ENCODE results near the gene DBX1. TPM values are rescaled to one million over a fixed set of nuclear protein-coding genes. Genes with fewer than 3 reads are reported as not detected.

DBX1 gene
- total and polyA plus RNA-seq, 2 of the 13 experiments (the other 11 are each of a cell fraction or from before 2014, with no cell fraction given), result not detected

DNA sequence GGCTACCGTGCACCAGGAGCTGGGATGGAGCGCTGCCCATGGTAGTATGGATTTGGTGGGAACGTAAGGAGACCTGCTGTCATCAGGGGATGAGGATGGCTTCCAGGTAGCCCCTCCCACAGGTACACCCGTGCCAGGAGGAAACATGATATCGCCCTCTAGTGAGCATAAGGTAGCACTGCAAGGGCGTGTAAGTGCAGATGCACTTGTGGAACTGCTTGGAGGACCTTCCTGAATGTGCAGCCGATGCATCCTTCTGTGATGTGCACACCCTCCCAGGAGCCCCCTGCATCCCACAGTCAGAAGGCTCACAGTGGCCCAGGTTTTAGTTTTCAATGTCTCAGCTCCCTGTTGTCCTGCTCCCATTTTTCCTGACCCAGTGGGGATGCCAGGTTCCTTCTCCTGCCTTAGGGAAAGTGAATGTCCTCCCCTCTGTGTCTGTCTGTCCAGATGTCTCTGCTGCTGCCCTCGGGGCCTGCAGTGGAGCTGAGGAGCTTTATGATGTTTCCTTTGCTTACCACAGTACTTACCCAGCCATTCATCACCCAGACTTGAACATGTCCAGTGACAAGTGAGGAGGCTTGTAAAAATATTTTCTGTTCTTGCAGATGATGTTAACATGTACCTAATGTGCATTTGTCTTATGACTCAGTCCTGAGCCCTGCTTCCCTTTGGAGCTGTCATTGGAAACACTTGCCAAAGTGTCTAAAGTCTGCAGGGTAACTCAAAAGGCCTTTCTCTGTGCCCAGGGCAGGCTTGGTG, 49.2 kb downstream of the DBX1 start:
- Histone ChIP-seq H3K79me2 (ENCODE audit: insufficient read depth, low read length) (no peaks in the 10 kb centered on the region), H3K4me3 (replicated peaks in 1 of 3; ENCODE audit: insufficient read depth in 1 of 3, low read depth in 2 of 3, low read length in 3 of 3) (no peak overlapping the region), H3K36me3 (replicated peaks in 1 of 2; ENCODE audit: control insufficient read depth in 1 of 2, insufficient read depth in 2 of 2, low read length in 2 of 2) (peaks cover 26 to 79% of the 10 kb centered on the region in 2 experiments), H3K4me2 (ENCODE audit: low read depth, low read length) (no peak overlapping the region), H3K9ac (ENCODE audit: insufficient read depth, low read depth, low read length) (no peak overlapping the region), H4K20me1 (ENCODE audit: insufficient read depth, low read length) (no peaks in the 10 kb centered on the region), H3K27me3 (ENCODE audit: control insufficient read depth in 1 of 2, insufficient read depth in 2 of 2, low read length in 2 of 2) (no peaks in the 10 kb centered on the region), H3K9me3 (ENCODE audit: low read length) (no peaks in the 10 kb centered on the region), H3K4me1 (ENCODE audit: insufficient read depth, low read length) (no peaks in the 10 kb centered on the region), H3K27ac (ENCODE audit: extremely low read length, insufficient read depth, low read length) (no peak overlapping the region), H2AFZ (ENCODE audit: low read length) (no peak overlapping the region)
- in situ Hi-C loops (cut with HindIII; ENCODE audit: extremely low pct_ligation_motif_present, low pct_unique_long_range_greater_than_20kb), result loop anchor here (5.0 kb wide), 1 partner anchor 174 kb away; no protein-coding TSS in a partner anchor
- FAIRE-seq (peak; percentile 89), DNase-seq (ENCODE audit: low spot score) (peak; percentile 70), ATAC-seq (peak; percentile 85)
- intact Hi-C loops (cut with micrococcal nuclease; ENCODE audit: unreplicated experiment), result loop anchor here (1.0 to 5.0 kb wide), 4 partner anchors 74 to 206 kb away; no protein-coding TSS in a partner anchor
- ChIA-PET CTCF (ENCODE audit: low intra/inter-chr PET ratio, low total read pairs) (interaction anchor here (0.9 to 3.5 kb wide), 4 partner anchors 160 to 206 kb away, joined by 3 to 30 read pairs (median 6); no protein-coding TSS in a partner anchor), POLR2A (no interaction called here)
- 61% methylated on average over 4 of the region's 8 CpGs for WGBS (ENCODE audit: low lambda C conversion rate)
- BruUV-seq (replicated peaks), result no TSS peak
- TF ChIP-seq FOXA1 (IDR thresholded peaks at IDR 0.05) (no peak), FOXA1 (CRISPR knock-in tag; IDR thresholded peaks at IDR 0.05) (peak; percentile 25; the same call in 1 of the 2 replicates), XBP1 (CRISPR knock-in tag; IDR thresholded peaks at IDR 0.05) (no peak), RAD21 (CRISPR knock-in tag; IDR thresholded peaks at IDR 0.05) (peak; percentile 45; the same call in 1 of the 2 replicates), ZNF234 (CRISPR knock-in tag; conservative IDR thresholded peaks at IDR 0.05) (no peak), ZNF3 (CRISPR knock-in tag; IDR thresholded peaks at IDR 0.05) (no peak), ZBTB38 (CRISPR knock-in tag; IDR thresholded peaks at IDR 0.05) (0 out of 2 replicates have a peak, but pooled peaks have one; percentile 45), SMC3 (IDR thresholded peaks at IDR 0.05; ENCODE audit: low read length) (peak; percentile 81), IKZF4 (CRISPR knock-in tag; IDR thresholded peaks at IDR 0.05; ENCODE audit: borderline replicate concordance, low read depth, not compliant biosample characterization) (no peak), PATZ1 (CRISPR knock-in tag; IDR thresholded peaks at IDR 0.05) (peak; percentile 69), AKAP8 (CRISPR knock-in tag; IDR thresholded peaks at IDR 0.05) (0 out of 2 replicates have a peak, but pooled peaks have one; percentile 57), SPEN (CRISPR knock-in tag; IDR thresholded peaks at IDR 0.05; ENCODE audit: low read depth) (peak; percentile 43; the same call in 1 of the 2 replicates), ZNF589 (CRISPR knock-in tag; conservative IDR thresholded peaks at IDR 0.05) (no peak), ZNF543 (CRISPR knock-in tag; IDR thresholded peaks at IDR 0.05) (no peak), ZNF746 (CRISPR knock-in tag; IDR thresholded peaks at IDR 0.05) (no peak), SAP130 (CRISPR knock-in tag; IDR thresholded peaks at IDR 0.05; ENCODE audit: low read depth) (peak; percentile 35; the same call in 1 of the 2 replicates), ISL2 (CRISPR knock-in tag; IDR thresholded peaks at IDR 0.05) (no peak), NONO (IDR thresholded peaks at IDR 0.05) (no peak), NONO (CRISPR knock-in tag; conservative IDR thresholded peaks at IDR 0.05) (no peak), ZNF546 (CRISPR knock-in tag; conservative IDR thresholded peaks at IDR 0.05) (0 out of 2 replicates have a peak, but pooled peaks have one; percentile 30), U2AF2 (IDR thresholded peaks at IDR 0.05; ENCODE audit: low read depth, low read length) (no peak), ZNF124 (CRISPR knock-in tag; IDR thresholded peaks at IDR 0.05) (0 out of 2 replicates have a peak, but pooled peaks have one; percentile 23)
- TF ChIP-seq, protein P1, sequence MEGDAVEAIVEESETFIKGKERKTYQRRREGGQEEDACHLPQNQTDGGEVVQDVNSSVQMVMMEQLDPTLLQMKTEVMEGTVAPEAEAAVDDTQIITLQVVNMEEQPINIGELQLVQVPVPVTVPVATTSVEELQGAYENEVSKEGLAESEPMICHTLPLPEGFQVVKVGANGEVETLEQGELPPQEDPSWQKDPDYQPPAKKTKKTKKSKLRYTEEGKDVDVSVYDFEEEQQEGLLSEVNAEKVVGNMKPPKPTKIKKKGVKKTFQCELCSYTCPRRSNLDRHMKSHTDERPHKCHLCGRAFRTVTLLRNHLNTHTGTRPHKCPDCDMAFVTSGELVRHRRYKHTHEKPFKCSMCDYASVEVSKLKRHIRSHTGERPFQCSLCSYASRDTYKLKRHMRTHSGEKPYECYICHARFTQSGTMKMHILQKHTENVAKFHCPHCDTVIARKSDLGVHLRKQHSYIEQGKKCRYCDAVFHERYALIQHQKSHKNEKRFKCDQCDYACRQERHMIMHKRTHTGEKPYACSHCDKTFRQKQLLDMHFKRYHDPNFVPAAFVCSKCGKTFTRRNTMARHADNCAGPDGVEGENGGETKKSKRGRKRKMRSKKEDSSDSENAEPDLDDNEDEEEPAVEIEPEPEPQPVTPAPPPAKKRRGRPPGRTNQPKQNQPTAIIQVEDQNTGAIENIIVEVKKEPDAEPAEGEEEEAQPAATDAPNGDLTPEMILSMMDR (CRISPR knock-in tag; IDR thresholded peaks at IDR 0.05), result peak; percentile 95

Measured in HepG2 (cell line).